ENCODE results near the gene NXN.
"Not testable (repeated sequence)": the region's sequence is repeated elsewhere in the genome, so short reads cannot be mapped to it uniquely, and the experiment has no call there.

NXN gene

DNA sequence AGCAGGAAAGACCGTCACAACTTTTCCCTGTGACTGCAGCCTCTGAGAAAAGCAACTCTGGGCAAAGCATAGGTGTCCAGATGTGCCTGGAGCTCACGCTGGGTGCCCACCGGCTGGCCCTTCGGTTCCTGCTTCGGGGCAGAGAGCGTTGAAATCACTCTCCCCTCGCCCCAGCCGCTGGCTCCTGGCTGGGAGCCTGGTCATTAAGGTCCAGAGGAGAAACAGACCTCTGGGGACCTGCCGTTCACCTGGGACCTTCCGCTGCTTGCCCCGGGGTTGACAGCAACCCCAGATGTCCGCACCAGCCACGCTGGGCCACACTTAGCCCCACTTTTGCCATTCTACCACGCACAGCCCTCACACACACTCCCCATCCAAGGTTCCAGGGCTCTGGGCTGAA is 184.3 kb downstream of the NXN start:
- no peak for DNase-seq

DNA sequence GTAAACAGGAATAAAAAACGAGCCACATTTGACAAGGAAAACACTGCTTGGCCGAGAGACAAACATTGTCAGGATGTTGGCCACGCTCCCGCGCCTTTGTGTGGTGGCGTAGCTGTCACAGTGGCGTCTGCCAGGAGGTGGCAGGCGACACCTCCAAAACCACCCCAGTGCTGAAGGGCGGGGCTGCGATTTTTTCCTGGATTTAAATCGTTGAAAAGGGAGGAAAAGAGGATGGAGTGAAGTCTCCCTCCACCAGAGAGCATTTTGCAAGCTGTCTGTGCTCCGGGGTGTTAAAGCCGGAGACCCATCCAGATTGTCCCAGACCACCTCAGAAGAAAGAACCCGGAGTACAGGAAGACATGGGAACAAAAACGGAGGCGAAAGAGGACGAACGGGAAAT is 184.7 kb downstream of the NXN start:
- peak; percentile 76 for DNase-seq

DNA sequence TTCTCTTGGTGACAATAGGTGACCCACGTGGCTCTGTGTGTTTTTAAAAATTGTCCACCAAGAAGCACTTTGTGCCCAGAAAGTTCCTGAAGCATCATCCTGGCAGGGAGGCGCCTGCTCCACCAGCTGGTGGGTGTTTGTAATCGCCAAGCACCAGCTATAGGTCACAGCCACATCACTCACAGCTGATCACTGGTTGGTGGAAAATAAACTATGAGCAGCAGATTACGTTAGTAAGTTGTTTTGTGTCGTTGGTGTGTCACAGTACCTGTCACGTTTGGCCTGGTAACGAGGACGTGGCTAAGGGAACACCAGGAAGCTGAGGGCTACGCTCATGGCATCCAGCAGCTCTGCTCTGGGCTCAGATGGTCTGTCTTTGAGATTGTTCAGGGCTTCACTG is 187.3 kb downstream of the NXN start:
- DNase-seq: no peak

DNA sequence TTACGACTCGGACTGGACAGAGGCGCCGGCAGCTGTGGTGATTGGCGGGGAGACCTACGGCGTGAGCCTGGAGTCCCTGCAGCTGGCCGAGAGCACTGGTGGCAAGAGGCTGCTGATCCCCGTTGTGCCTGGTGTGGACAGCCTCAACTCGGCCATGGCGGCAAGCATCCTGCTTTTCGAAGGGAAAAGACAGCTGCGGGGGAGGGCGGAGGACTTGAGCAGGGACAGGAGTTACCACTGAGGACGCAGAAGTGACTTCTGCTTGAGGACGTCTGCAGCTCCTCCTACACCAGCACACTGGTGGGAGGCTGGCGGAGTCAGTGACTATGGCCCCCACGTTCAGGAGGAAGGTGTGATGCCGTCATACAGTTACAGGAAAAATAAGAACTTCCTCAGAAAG is 187.7 kb downstream of the NXN start:
- DNase-seq: no peak

DNA sequence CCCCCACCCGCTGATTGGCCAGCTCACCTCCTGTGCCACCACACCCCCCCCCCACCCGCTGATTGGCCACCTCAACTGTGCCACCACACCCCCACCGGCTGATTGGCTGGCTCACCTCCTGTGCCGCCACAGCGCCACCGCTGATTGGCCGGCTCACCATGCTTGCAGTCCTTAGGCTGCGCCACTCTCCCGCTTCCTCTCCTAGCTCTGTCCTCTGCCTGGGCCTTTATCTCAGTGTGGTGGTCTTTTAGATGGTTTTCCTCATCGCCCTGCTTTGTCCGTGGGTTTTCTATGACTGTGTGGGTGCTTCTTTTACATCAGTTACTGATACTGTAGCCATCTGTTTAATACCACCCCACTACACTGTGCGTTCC is 188.7 kb downstream of the NXN start:
- DNase-seq: not testable (repeated sequence)

DNA sequence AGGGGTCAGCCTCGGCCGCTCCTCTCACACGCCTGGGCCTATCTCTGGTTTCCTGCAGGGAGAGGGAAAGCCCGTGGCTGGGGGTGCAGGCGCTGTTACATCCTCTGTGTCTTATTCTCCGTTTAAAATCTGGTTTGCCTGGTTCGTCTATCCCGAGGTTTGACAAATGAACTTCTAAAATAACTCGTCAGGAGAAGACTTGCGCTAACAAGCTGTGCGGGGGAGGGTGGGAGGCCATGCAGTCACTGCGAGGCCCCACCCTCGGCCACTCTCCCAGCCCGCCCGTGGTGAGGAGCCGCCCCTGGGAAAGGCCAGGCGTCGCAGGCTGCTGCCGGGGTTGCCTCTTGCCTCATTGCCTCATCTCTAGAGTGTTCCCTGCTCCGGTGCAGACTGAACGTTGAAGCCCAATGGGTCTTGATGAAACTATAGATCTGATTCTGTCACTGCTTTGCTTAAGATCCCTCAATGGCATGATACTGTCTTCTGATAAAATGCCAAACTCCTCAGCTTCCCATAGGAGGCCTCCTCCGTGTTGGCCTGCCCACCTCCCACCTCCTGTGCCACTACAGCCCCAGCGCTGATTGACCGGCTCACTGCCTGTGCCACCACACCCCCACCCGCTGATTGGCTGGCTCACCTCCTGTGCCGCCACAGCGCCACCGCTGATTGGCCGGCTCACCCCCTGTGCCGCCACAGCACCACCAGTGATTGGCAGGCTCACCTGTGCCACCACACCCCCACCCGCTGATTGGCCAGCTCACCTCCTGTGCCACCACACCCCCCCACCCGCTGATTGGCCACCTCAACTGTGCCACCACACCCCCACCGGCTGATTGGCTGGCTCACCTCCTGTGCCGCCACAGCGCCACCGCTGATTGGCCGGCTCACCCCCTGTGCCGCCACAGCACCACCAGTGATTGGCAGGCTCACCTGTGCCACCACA is 189.4 kb downstream of the NXN start:
- peak; percentile 58 for DNase-seq

DNA sequence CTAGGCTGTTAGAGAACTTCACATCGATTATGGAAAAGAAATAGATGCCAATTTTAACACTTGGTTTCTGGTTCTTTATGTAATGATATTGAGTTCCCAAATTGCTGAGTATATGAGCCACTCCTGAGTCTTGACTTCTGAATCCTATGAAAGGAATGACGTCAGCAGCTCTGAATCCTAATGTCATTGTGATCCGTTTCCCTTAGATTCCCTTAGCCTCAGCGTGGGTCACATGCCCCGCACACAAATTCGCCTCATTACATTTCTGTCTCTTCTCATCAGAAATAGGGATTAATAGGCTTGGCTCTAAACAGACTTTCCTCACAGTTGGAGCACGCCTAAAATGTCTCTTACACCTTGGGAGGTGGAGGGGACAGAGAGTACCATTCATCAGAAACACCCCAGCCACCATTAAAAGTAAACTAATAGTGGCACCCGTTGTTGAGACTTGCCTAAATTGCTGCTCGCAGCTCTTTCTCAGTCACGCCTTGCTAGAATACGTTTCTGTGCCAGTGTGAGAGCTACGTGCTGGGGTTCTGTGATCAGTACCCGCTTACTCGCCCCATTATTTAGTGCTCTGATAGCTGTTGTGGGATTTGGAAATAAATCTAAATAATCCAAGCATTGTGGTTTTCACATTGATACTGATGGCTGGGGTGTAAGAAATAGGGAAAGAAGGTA is 190.3 kb downstream of the NXN start:
- no peak for DNase-seq

DNA sequence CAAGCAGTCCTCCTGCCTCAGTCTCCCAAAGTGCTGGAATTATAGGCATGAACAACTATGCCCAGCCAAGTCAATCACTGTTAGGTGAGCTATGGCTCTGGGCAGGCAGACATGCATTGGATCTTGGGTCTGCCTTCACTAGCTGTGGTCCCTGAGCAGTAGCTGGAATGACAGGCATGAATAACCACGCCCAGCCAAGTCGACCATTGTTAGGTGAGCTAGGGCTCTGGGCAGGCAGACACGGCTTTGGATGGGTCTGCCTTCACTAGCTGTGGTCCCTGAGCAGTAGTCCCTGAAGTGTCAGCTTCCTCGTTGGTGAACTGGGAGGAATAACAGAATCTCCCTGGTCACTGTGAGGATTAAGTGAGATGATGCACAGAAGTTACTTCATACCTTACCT is 191.0 kb downstream of the NXN start:
- no peak for DNase-seq

DNA sequence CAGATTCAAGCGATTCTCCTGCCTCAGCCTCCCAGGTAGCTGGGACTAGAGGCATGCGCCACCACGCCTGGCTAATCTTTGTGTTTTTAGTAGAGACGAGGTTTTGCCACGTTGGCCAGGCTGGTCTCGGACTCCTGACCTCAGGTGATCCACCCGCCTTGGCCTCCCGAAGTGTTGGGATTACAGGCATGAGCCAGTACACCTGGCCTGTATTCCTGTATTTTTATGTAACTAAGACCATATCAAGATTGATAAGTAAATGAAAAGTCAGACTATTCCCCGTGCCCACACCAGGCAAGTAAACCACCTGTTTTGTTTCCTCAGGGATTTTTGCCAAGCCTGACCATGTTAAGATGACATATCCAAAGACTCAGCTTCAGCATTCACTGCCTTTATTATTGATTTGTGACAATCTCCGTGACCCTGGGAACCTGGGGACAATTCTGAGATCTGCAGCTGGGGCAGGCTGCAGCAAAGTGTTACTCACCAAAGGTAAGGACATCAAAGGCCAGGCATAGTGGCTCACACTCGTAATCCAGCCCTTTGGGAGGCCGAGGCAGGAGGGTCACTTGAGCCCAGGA is 191.8 kb downstream of the NXN start:
- no peak for DNase-seq

DNA sequence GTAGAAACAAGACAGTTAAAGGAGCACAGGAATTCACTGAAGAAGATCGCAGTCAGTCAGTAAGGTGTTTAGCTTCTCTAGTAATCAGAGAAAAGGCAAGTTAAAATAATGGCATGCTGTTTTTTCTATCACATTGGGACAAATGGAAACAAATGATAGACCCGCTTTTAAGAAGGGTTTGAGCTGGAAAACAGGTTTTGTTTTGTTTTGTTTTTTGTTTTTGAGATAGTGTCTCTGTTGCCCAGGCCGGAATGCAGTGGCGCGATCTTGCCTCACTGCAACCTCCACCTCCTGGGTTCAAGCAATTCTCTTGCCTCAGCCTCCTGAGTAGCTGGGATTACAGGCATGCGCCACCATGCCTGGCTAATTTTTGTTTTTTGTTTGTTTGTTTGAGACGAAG is 193.7 kb downstream of the NXN start:
- DNase-seq: not testable (repeated sequence)

DNA sequence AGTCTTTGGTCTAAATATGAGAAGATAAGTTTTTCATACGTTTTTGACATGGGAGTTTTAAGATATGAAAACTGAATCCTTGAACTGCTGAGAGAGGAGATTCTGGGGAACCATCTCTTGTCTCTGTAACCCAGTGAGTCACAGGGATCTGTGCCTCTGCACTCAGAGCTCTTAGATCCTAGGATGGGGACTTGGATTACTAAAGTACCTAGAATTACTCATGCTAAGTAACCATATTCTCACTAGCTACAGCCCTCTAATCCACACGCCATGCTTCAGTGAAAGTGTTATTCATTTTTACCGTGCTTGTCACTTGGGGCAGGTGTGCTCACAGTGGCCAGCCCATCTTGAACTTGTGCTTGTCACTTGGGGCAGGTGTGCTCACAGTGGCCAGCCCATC is 195.4 kb downstream of the NXN start:
- DNase-seq: no peak

DNA sequence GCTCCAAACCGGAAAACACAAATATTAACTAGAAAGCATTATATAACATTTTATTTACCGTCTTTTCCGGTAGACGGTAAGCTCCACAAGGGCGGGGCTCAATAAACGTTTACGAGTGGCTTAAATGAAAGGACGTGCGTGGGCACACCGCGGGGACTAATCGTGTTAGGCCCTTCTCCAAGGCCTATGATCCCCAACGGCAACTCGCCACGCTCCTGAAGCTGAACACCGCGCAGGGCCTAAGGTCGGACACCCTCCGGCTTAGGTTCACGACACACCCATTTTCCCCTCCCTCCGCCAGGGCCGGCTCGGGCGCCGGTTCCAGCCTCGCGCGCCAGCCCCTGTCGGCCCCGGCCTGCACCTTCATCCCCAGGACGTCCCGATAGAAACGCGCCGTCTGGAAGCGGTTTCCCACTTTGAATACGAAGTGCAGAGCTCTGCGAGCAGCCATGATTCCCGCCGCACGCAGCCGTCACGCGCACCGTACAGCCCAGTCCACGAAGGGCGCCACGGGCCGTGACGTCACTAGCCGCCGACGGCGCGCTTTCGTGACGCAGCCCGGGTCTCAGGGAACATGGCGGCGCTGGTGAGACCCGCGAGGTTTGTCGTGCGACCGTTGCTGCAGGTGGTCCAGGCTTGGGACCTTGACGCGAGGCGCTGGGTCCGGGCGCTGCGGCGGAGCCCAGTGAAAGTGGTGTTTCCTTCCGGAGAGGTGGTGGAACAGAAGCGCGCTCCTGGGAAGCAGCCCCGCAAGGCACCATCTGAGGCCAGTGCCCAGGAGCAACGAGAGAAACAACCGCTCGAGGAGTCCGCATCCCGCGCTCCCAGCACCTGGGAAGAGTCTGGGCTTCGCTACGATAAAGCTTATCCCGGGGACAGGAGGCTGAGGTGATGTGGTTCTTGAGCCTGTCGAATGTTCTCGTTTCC is 197.5 kb downstream of the NXN start, which contains the start of the genes GLOD4 and MRM3:
TSS of gene GLOD4 (minus strand) at position 476 of the 927 bp plus-strand sequence. CDS start at position 451, 25 bp downstream.
TSS of gene MRM3 (plus strand) at position 549 of the 927 bp plus-strand sequence. CDS start at position 575, 26 bp downstream.
- DNase-seq: peak; percentile 87

DNA sequence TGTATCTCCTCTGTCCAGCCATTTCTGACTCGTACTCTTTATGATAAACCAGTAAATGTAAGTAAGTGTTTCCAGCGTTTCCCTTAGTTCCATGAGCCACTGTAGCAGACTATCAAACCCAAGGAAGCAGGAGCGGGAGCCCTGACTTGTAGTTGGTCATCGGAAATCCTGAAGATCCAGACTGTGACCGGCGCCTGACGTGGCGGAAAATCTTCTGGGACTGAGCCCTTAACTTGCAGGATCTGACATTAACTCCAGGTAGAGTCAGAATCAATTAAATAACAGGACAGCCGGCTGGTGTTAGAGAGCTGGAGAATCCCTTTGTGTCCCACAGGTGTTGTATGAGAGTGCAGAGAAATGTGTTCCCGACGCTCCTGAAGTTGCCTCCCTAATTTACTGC is 201.5 kb downstream of the NXN start:
- no peak for DNase-seq

DNA sequence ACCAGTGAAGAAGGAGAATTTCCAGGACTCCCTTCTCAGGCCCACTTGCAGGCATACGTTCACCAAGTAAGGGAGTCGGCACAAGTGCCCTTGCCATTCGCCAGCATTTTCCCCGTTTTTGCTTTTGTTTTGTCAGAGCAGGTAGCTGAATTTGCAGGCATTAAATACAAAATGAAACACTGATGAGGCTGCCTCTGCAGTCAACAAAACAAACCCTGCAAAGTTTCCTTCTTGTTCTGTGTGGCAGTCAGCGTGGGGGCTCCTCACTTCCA is 205.3 kb downstream of the NXN start:
- no peak for DNase-seq

DNA sequence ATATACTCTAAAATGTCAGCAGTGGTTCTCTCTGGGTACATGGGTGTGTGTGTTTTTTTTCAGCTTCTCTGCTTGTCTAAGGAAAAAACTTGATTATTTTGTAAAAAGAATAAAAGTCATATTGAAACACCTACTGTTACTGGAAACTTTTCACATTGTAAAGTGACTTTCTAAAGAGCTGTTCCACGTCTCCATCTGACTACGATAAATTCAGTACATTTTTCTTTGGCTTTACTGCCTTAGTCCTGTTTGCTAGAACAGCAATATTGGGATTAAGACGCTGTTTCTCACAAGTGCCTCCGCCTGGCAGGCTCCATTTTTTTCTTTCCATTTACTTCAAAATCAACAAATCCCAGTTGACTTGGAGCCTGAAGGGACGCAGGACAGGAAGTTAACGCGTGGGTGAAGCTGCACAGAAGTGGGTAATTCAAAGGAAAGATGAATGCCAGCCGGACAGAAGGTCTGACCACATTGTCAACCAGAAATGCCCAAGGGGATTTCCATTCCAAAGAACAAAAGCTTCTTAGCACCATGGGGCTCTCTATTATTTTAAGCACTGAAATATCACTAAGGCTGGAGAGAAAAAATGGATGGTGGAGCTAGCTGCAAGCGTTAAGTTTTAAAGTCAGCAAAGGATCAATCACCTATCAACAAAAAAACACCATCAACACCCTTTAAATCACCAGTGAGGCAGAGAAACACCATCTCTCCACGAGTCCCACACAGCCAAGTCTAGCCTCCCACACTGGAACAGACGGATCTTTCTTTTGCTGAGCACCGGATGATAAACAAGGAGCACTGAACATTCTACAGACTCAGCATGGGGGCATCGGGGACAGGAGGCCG is 205.9 kb downstream of the NXN start:
- DNase-seq: no peak

DNA sequence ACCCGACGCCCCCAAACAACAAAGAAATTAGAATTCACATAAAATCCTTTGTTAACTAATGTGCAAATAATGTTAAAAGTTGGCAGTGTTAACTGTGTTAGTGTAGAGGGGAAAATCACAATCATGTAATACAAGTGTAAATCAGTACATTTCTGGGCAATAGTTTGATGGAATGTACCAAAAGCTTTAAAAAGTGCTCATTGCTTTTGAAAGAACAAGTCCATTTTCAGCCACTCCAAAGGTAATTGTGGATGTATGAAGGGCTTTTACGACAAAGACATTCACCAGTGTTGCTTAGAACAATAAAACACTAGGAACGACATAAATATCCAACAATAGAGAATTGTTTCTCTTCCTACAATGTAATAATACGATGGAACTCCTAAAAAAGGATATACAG is 206.6 kb downstream of the NXN start:
- no peak for DNase-seq

DNA sequence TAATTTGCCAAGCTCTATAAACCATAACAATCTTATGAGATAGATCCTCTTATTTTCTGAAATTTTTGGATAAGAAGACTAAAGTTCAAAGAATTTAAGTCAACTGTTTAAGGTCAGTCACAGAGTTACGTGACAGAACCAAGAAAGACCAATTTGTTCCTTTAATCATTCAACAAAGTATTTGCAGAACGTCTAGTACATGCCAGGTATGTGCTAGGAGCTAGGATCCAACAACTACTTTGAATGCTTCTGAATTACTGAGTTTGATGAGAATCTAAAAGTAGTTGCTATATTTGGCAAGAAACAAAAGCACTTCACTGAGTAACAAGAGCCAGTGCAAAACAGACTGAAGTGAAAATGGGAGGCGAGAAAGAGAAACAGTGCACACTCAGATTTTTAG is 212.5 kb downstream of the NXN start:
- DNase-seq: no peak

DNA sequence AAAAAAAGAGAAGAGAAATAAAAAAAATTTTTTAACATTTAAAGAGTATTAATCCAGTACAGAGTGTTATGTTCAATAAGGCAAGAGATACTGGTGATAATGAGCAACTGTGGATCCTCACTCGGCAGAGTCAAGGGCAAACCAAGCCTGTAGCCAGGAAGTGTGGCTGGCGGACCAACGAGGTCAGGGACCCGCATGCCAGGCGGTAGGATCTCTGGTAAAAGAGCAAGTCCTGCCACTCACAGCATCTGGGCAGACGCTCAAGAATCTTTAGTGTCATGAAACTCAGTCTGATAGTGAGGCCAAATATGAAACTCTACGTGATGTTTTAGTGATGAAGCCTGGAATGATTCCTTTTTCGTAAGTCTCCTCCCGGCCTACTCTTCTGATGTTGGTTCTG is 219.2 kb downstream of the NXN start:
- DNase-seq: no peak

DNA sequence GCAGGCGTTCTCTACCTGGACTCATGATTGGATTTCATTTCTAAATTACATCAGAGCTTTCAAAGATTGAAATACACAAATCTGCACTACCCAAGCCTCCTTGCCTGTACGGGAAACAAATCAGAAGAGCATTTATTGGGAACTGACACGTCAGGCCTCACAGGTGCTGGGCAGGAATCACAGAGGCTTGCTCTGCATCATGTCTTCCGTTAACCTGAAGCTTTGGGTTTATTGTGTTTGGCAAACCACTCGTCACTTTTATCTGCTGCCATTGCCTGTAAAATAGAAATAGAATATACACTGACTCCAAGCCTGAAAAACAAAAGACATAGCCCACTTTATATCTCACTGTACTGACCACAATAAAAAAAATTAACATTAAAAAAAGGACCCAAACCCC is 219.6 kb downstream of the NXN start:
- no peak for DNase-seq

DNA sequence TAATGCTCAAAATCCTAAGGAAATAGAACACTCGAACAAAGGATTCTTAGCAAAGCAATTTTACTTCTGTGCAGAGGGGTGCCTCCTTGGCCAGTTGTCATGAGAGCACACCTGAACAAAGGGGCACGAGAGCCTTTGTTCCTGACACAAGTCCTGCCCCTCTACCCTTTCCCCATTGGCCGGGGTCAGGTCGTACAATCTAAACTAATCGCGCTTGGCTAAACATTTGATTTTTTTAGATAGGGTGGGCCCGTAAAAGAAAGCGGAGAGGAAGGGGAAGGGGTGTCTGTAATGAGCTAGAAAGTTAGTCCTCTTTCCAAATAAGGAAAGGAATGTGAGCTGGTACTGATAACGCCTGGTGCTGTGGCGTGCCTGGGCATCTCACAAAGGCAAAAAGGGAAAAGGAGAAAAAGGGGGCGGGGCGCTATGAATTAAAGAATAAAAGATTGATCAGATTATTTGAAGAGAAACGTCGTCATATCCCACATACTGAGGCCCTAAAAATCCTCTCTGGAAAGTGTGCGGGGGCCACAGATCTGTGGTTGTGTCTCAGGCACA is 223.5 kb downstream of the NXN start:
- not testable (repeated sequence) for DNase-seq

DNA sequence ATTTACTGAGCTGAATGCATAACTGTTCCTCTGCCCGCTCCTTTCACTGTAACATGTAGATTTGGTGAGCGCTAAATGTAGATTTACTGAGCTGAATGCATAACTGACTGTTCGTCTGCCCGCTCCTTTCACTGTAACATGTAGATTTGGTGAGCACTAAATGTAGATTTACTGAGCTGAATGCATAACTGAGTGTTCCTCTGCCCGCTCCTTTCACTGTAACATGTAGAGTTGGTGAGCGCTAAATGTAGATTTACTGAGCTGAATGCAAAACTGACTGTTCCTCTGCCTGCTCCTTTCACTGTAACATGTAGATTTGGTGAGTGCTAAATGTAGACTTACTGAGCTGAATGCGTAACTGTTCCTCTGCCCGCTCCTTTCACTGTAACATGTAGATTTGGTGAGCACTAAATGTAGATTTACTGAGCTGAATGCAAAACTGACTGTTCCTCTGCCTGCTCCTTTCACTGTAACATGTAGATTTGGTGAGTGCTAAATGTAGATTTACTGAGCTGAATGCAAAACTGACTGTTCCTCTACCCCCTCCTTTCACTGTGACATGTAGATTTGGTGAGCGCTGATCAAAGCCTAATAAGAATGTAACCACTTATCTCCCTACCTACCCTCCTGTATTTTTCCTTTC is 224.1 kb downstream of the NXN start:
- DNase-seq: not testable (repeated sequence)

Data from fibroblast of skin of abdomen (primary cell).